Fibroblast of lung (primary cell): ENCODE results near the gene GPC6. TPM values are rescaled to one million over a fixed set of nuclear protein-coding genes. Genes with fewer than 3 reads are reported as not detected.

Source experiments
- DNase-seq, 2 donors: peaks; one replicate each; pipeline versions ENCODE4 v3.0.0 to v3.0.0-alpha.2; 2010; ENCODE audit warnings: low read depth in 2 of 2
- H2AFZ ChIP-seq: 2 replicates; pipeline ENCODE4 v1.5.1; 2012; ENCODE audit warnings: low read length, control low read depth, inconsistent platforms
- H3K27ac ChIP-seq: 2 replicates; pipeline ENCODE4 v1.5.1; 2011; ENCODE audit warnings: low read length, control low read depth; ENCODE audit not compliant: insufficient read depth
- H3K27me3 ChIP-seq: 2 replicates; pipeline ENCODE4 v1.5.1; 2011; ENCODE audit warnings: mild to moderate bottlenecking, low read length; ENCODE audit not compliant: control insufficient read depth, insufficient read depth
- H3K36me3 ChIP-seq: 2 replicates; pipeline ENCODE4 v1.5.1; 2011; ENCODE audit warnings: low read length; ENCODE audit not compliant: control insufficient read depth, insufficient read depth
- H3K4me1 ChIP-seq: 2 replicates; pipeline ENCODE4 v1.5.1; 2011; ENCODE audit warnings: low read length; ENCODE audit not compliant: control insufficient read depth, insufficient read depth; ENCODE audit errors: extremely low read depth
- H3K4me2 ChIP-seq: 2 replicates; pipeline ENCODE4 v1.5.1; 2011; ENCODE audit warnings: low read length, control low read depth; ENCODE audit not compliant: insufficient read depth; ENCODE audit errors: extremely low read depth
- H3K4me3 ChIP-seq, 4 experiments: fragments of 200-600 bp in 1 of 4; sonication (generic) in 1 of 4; replicated peaks in 1 of 4; 2 replicates each; pipeline ENCODE4 v1.5.1; 2011 to 2016; ENCODE audit warnings: low read length in 4 of 4, low read depth in 3 of 4, mild to moderate bottlenecking in 3 of 4, control low read depth in 2 of 4, inconsistent platforms in 1 of 4, mixed read lengths in 1 of 4; ENCODE audit not compliant: insufficient read depth in 1 of 4; ENCODE audit errors: control extremely low read depth in 1 of 4
- H3K79me2 ChIP-seq: 2 replicates; pipeline ENCODE4 v1.5.1; 2012; ENCODE audit warnings: mild to moderate bottlenecking, low read length, inconsistent platforms; ENCODE audit not compliant: control insufficient read depth, insufficient read depth
- H3K9ac ChIP-seq: 2 replicates; pipeline ENCODE4 v1.5.1; 2011; ENCODE audit warnings: mild to moderate bottlenecking, low read length, control low read depth; ENCODE audit not compliant: insufficient read depth
- H3K9me3 ChIP-seq: 2 replicates; pipeline ENCODE4 v1.5.1; 2012; ENCODE audit warnings: low read depth, low read length; ENCODE audit not compliant: control insufficient read depth, insufficient read depth
- H4K20me1 ChIP-seq: 2 replicates; pipeline ENCODE4 v1.5.1; 2011; ENCODE audit warnings: low read length; ENCODE audit not compliant: control insufficient read depth, insufficient read depth; ENCODE audit errors: extremely low read depth
- EZH2 ChIP-seq: IDR thresholded peaks from 2 replicates; pipeline ENCODE4 v1.5.1; 2012; ENCODE audit warnings: low read length, control low read depth, mild to moderate bottlenecking; ENCODE audit errors: missing control alignments
- polyA plus RNA-seq, 2 donors: library from polyadenylated mRNA; depleted of rRNA in 1 of 2; stranded (reverse) in 1 of 2; unstranded in 1 of 2; fragments of >200 nt; gene quantifications; 2 replicates each; pipeline ENCODE4 v1.2.1, GENCODE V29; 2011 to 2012; ENCODE audit warnings: missing spikeins in 1 of 2
- total RNA-seq: library from RNA; depleted of rRNA; stranded (reverse); fragments of >200 nt; gene quantifications from 2 replicates; pipeline ENCODE4 v1.2.1, GENCODE V29; 2014
- TF ChIP-seq, protein P1 (sequence below), 2 donors: IDR thresholded peaks in 1 of 2; conservative IDR thresholded peaks in 1 of 2; 1 replicate in 1 of 2; 2 replicates in 1 of 2; pipeline ENCODE4 v1.5.1; 2011 to 2012; ENCODE audit warnings: low read length in 2 of 2, control low read depth in 1 of 2, inconsistent platforms in 1 of 2, low read depth in 1 of 2, mild to moderate bottlenecking in 1 of 2

Gene GPC6
- total and polyA plus RNA-seq, 2 donors (not counting 1 experiment from before 2014, with no cell fraction given): 11.2 to 33.7 TPM

DNA sequence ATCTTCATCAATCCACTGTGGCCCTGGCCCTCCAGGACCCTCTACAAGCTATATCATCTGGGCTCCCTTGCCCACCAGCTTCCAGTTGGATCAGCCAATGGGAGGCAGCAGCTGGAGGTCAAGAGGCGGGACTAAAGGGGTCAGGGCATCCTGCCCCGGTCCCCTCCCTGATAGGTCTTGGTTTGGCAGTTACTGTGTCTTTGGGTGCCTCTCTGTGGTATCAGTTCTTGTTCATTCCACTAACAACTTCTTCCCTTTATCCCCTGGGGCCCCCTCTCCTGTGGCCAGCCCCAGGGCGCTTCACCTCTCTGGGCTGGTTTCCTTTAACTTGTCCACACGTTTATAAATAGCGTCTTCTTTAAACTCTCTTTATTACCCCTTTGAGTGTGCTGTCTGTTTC, 1169.3 kb downstream of the GPC6 start:
- DNase-seq: no peak
- Histone ChIP-seq H3K4me3 (no peak overlapping the region), H3K27me3 (no peaks in the 10 kb centered on the region), H3K9me3 (no peaks in the 10 kb centered on the region), H3K36me3 (no peaks in the 10 kb centered on the region), H3K27ac (no peak overlapping the region), H2AFZ (no peak overlapping the region), H3K4me1 (no peaks in the 10 kb centered on the region), H3K79me2 (no peaks in the 10 kb centered on the region), H4K20me1 (no peaks in the 10 kb centered on the region), H3K4me2 (no peak overlapping the region), H3K9ac (no peak overlapping the region)
- no peak for TF ChIP-seq EZH2
- TF ChIP-seq, protein P1, sequence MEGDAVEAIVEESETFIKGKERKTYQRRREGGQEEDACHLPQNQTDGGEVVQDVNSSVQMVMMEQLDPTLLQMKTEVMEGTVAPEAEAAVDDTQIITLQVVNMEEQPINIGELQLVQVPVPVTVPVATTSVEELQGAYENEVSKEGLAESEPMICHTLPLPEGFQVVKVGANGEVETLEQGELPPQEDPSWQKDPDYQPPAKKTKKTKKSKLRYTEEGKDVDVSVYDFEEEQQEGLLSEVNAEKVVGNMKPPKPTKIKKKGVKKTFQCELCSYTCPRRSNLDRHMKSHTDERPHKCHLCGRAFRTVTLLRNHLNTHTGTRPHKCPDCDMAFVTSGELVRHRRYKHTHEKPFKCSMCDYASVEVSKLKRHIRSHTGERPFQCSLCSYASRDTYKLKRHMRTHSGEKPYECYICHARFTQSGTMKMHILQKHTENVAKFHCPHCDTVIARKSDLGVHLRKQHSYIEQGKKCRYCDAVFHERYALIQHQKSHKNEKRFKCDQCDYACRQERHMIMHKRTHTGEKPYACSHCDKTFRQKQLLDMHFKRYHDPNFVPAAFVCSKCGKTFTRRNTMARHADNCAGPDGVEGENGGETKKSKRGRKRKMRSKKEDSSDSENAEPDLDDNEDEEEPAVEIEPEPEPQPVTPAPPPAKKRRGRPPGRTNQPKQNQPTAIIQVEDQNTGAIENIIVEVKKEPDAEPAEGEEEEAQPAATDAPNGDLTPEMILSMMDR (conservative IDR thresholded peaks at IDR 0.05 in 1 of 2, IDR thresholded peaks at IDR 0.05 in 1 of 2; ENCODE audit: low read depth in 1 of 2, low read length in 2 of 2): no peak

DNA sequence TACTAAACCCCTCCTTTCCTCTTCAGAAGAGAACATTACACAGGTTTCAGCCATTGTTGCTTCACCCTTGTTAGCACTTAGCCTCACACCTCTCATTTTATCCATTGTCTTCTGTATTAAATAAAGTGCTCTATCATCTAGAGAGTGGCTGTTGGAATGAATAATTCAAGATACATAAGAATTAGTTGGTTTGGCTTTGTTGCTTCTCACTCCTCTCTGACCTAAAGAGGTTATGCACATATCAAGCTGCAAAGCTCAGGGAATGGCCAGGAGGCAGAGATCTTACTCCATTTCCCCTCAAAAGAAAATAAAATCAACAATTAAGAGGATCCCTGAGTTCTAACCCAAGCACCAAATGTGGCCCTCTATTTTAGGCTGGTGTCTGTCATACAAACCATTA, 1173.2 kb downstream of the GPC6 start:
- H3K4me3 ChIP-seq: no peak overlapping the region
- H3K9me3 ChIP-seq: no peaks in the 10 kb centered on the region
- TF ChIP-seq, protein P1 (conservative IDR thresholded peaks at IDR 0.05 in 1 of 2, IDR thresholded peaks at IDR 0.05 in 1 of 2; ENCODE audit: low read depth in 1 of 2, low read length in 2 of 2): no peak
- TF ChIP-seq EZH2: no peak
- H3K4me2 ChIP-seq: no peak overlapping the region
- no peaks in the 10 kb centered on the region for H3K36me3 ChIP-seq
- DNase-seq: no peak
- H3K27me3 ChIP-seq: no peaks in the 10 kb centered on the region
- H3K79me2 ChIP-seq: no peaks in the 10 kb centered on the region
- H4K20me1 ChIP-seq: no peaks in the 10 kb centered on the region
- no peak overlapping the region for H3K9ac ChIP-seq
- no peak overlapping the region for H3K27ac ChIP-seq
- H3K4me1 ChIP-seq: no peaks in the 10 kb centered on the region
- no peak overlapping the region for H2AFZ ChIP-seq

DNA sequence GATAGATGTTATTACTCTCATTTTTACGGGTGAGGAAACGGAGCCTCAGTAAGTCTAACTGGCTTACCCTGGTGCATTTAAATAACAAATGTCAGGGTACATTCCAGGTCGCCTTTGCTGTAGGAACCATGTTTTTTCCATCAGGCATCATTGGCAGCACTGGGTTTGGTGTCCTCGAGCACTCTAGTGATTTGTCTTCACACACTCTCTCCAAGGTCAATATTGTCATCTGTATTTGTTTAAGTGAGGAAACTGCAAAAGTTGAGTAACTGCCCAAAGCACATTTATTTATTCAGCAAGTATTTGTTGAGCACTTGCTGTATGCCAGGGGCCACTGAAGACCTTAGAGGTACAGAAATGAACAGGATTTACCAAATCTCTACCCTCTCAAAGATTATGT, 1174.3 kb downstream of the GPC6 start:
- Histone ChIP-seq H3K4me2 (no peak overlapping the region), H3K27me3 (no peaks in the 10 kb centered on the region), H3K79me2 (no peaks in the 10 kb centered on the region), H3K27ac (no peak overlapping the region), H2AFZ (no peak overlapping the region), H3K4me3 (no peak overlapping the region), H3K9me3 (no peaks in the 10 kb centered on the region), H3K36me3 (no peaks in the 10 kb centered on the region), H3K4me1 (no peaks in the 10 kb centered on the region), H4K20me1 (no peaks in the 10 kb centered on the region), H3K9ac (no peak overlapping the region)
- no peak for DNase-seq
- TF ChIP-seq, protein P1 (conservative IDR thresholded peaks at IDR 0.05 in 1 of 2, IDR thresholded peaks at IDR 0.05 in 1 of 2; ENCODE audit: low read depth in 1 of 2, low read length in 2 of 2): no peak
- TF ChIP-seq EZH2: no peak
